ENCODE results near the gene RBMS1. TPM values are rescaled to one million over a fixed set of nuclear protein-coding genes. Genes with fewer than 3 reads are reported as not detected.

The RBMS1 gene
- total RNA-seq, 1 donor from 2014 or later: 58.2 TPM

DNA sequence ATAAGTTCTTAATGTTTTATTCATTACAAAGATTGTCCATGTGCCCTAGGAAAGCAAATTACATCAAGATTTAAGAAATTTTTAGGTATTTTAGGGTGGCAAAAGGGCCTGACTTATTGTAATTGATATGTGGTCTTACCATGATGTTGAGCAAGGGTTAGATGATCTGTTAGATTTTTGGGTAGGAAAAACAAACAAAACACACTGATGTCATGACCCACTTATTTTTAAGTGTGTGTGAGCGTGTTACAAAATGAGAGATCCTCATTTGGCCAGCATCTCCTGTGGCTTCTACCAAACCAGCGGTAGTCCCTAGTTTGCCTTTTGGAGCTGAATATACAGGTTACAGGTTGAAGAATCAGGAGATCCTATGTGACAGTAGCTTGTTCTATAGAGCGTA lies 203.8 kb downstream of the RBMS1 start:
- ATAC-seq (no peak), DNase-seq (ENCODE audit: missing footprints) (no peak)
- intact Hi-C loops (cut with DNase I): loop anchor here (10.0 kb wide), 1 partner anchor 685 kb away; no protein-coding TSS in a partner anchor

DNA sequence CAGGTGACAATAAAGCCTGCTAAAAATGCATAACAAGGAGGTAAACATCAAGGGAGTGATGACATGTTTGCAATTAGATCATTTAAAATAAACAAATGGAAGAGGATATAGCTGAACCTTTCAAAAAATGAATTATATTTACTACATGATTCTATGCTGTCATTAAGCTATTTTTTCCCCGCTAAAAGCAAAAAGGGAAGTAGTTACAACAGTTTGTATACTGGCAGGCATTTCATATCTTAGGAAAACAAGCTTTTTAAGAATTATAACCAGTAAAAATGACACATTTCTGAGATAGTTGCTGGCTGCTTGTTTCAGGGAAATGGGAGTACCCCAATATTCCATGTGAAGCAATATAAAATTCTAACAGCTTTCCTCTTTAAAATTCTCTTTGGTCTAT lies 204.5 kb downstream of the RBMS1 start:
- intact Hi-C loops (cut with DNase I): no loop called here
- ATAC-seq: no peak
- DNase-seq (ENCODE audit: missing footprints): no peak

DNA sequence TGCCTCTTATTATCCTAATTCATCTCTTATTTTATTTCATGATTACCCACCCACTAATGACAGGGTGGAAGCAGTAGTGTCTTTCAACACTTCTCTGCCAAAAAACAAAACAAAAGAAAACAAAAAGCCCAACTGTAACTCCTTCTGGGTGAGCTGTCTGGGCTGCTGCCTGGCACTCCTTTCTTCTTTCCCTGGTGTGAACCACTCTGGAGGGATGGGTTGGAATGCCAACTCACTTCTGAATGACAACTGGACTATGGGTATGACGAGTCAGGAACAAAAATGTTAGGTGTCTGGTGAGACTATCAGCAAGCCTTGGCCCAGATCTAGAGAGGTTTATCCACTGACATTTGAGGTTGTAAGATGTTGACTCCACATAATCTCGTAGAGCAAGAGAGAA lies 205.3 kb downstream of the RBMS1 start:
- intact Hi-C loops (cut with DNase I): no loop called here
- DNase-seq (ENCODE audit: missing footprints): no peak
- ATAC-seq: peak; percentile 22

DNA sequence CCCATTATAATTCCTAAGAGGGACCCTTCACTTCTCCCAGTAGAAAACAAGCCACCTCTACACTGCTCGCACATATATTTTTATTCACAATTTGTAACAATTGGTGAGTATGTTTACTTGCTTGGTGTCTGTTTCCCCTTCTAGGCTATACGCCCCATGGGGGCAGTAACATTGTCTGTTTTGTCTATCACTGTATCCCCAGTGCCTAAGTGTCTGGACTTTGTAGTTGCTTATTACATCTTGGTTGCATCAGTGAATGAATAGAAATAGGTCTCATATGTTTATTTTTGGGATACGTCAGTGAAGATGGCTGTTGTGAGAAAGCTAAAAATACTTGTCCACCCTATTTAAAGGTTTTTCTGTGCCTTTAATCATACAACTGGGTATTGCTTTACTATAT lies 206.1 kb downstream of the RBMS1 start:
- ATAC-seq: no peak
- intact Hi-C loops (cut with DNase I): no loop called here
- no peak for DNase-seq (ENCODE audit: missing footprints)

DNA sequence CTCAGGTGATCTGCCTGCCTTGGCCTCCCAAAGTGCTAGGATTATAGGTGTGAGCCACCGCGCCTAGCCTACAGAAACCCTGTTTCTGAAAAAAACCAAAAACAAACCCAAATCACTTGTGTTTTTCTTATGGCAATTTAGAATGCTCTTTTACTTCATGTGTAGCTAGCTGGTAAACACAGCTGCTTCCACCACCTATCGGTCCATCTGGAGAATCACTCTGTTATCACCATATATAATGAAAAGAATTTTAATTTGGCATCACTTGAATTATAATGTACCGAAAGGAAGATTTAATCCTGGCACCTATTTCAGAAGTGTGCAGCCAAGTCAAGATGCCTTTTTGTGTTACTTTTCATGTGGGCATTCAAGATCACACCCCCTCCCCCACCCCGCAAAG lies 207.1 kb downstream of the RBMS1 start:
- ATAC-seq (no peak), DNase-seq (ENCODE audit: missing footprints) (no peak)
- intact Hi-C loops (cut with DNase I): no loop called here

DNA sequence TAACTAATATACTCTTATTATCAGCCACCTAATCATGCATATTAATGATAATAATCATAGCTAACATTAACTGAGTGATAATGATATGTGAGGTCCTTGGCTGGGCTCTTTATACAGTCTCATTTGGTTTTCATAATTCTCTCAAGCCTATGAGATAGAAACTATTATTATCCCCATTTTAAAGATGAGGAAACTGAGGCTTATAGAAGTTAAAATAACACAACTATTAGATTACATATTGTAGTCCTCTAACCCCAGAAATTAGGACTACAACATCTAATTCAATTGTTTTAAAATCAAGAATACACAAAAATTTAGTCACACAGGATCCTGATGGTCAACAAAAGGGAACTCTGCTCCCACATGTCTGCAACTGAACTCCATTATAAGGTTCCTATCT lies 209.9 kb downstream of the RBMS1 start:
- DNase-seq (ENCODE audit: missing footprints) (no peak), ATAC-seq (no peak)
- intact Hi-C loops (cut with DNase I): no loop called here

DNA sequence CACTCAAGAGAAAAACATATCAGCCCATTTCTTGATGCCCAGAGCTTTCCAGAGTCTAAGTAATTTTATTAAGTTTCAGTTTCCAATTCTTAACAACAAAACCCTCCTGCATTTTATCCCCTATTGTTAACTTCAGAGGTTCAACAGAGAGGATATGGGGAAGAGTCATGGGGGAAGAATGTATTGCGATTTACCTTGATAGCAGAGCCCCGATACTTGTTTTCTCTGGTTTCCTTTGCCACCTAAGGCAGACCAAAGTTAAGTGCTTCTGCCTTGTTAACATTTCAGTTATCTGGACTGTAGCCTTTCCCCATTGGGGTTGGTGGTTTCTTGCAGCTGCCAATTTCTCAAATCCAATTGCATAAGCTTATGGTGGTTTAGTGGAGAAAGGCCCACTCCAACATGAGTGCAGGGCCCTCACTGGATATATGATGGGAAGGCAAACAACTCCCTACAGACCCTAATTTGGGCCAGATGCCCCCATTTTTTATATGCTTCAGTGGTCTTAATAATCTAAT lies 211.5 kb downstream of the RBMS1 start:
- ATAC-seq: no peak
- intact Hi-C loops (cut with DNase I): no loop called here
- no peak for DNase-seq (ENCODE audit: missing footprints)

DNA sequence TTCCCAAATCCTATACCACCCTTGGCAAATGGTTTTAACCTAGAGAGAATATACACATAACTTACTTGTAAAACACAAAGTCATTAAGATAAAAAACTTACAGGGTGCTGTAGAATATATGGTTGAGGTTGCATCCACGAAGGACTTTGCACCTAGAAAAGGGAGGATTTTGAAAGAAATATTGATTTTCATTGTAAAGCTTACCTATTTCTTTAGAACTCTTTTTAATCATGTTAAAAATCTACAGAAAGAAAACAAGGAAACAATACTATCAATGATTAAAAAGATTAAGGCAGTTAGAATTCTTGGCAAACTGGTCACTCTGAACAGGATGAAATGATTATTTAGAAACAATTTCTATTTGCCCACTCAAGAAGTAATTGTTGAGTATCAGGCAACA lies 212.4 kb downstream of the RBMS1 start:
- ATAC-seq: no peak
- no peak for DNase-seq (ENCODE audit: missing footprints)
- intact Hi-C loops (cut with DNase I): no loop called here

DNA sequence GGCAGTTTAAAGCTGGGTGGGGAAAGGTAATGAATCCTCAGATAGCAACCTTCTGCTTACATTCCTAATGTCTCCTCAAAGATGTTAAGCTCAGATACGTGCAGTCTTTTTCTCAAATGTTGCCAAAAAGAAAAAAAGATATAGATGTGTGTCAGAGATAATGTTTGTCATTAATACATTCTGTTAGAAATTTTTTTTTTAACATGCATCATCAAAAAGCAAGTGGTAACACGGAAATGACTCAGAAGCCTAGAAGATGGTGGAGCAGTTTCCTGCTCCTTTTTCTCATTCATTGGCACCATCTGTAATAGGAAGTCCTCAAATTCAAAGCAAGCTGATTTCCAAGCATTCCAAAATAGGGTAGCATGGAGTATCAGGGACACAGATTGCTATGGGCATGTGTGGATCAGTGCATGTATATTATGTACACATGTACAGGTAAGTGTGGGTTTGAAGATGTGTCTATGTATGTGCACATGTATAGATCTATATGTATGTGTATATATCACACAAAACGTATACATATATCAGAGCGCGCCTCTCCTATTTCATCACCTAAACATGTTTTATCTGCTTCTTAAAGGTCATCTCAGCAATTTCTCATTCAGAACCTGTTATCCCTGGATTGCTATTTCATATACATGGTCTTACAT lies 213.7 kb downstream of the RBMS1 start:
- intact Hi-C loops (cut with DNase I): loop anchor here (5.0 to 10.0 kb wide), 2 partner anchors 127 to 635 kb away; no protein-coding TSS in a partner anchor
- DNase-seq (ENCODE audit: missing footprints) (no peak), ATAC-seq (no peak)

DNA sequence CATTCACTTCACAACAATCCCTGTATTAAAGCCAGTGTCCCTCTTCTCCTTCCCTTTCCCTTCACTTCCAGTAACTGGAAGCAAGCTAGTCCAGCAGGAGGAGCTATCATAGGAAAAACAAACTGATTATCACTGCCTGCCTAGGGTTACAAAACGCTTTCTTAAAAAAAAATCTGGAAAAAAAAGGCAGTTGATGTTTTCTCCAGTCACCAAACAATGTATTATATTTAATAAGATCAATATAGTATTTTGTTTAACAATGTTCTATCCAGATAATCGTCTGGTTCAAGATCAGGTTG lies 214.8 kb downstream of the RBMS1 start:
- intact Hi-C loops (cut with DNase I): loop anchor here (5.0 to 10.0 kb wide), 2 partner anchors 128 to 636 kb away; no protein-coding TSS in a partner anchor
- ATAC-seq: peak; percentile 68
- no peak for DNase-seq (ENCODE audit: missing footprints)

DNA sequence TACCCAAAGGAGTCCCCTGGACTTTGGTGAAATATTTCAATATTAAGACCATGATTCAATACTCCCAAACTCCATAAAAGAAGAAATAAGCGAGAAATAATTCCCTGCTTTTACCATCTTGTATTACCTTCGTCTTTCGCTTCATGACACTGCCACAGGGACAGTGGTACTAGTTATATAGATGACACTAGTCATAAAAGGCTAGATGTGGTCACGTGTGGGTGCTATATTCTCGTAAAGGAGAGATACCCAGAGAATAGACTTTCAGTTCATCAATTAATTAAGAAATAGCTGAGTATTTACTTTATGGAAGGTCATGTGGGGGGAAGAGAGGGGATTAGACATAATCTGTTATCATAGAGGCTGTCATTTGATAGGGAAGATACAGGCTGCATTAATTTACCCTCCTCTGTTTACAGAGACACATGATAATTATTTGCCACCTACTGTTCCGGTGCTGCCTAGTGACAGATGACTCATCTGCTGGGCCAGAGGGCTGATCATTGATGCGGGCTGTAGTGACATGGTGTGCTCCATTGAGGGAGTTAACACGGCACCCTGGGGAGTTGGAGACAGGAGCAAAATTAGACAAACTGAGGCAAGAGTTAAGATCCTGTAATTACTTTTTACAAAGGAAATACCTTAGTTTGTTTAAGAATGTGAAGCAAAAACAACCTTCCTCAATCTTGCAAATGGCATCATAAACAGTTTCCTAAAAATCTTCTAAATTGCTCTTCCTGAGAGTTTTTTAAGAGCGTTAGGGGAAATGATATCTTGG lies 215.3 kb downstream of the RBMS1 start:
- ATAC-seq (no peak), DNase-seq (ENCODE audit: missing footprints) (no peak)
- intact Hi-C loops (cut with DNase I): loop anchor here (5.0 to 10.0 kb wide), 2 partner anchors 129 to 637 kb away; no protein-coding TSS in a partner anchor

DNA sequence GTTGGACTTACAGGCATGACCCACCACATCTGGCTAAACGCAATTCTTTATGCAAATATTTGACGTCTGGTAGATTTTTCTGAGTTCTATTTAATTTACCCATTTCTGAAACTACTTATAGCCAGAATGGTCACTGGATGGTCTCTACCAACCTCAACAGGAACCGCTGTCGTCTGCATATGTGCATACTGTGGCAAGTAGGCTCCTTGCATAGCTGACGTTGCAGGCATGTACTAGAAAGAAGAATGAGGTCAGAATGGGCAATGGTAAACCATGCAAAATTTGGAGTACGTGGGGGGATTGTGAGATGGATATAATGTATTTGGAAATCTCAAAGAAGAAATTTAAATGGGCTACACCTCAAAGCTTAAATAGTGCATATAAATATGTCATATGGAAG lies 216.5 kb downstream of the RBMS1 start:
- intact Hi-C loops (cut with DNase I): loop anchor here (5.0 to 10.0 kb wide), 2 partner anchors 130 to 638 kb away; no protein-coding TSS in a partner anchor
- ATAC-seq: no peak

DNA sequence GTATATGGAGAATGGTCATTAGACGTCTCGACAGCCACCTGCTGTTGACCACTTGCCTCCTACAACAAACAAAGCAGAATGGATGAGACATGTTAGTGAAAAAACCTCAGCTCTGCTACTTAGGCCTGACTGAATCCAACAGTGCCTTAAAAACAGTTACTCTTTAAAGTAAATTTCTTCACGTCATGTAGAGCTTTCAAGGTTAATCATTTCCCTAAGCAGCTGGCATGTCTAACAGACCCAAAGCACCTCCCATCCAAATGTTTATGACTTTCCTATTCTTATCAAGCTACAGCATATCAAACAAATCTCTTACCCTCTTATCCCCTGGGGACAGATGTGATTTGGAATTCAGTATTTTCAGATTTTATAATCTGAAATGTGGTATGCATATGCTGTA lies 218.0 kb downstream of the RBMS1 start:
- ATAC-seq: no peak
- intact Hi-C loops (cut with DNase I): loop anchor here (5.0 to 10.0 kb wide), 2 partner anchors 132 to 639 kb away; no protein-coding TSS in a partner anchor
- no peak for DNase-seq (ENCODE audit: missing footprints)

More for the DNA sequence above, 216.5 kb downstream of the RBMS1 start:
- DNase-seq (ENCODE audit: missing footprints): no peak

DNA sequence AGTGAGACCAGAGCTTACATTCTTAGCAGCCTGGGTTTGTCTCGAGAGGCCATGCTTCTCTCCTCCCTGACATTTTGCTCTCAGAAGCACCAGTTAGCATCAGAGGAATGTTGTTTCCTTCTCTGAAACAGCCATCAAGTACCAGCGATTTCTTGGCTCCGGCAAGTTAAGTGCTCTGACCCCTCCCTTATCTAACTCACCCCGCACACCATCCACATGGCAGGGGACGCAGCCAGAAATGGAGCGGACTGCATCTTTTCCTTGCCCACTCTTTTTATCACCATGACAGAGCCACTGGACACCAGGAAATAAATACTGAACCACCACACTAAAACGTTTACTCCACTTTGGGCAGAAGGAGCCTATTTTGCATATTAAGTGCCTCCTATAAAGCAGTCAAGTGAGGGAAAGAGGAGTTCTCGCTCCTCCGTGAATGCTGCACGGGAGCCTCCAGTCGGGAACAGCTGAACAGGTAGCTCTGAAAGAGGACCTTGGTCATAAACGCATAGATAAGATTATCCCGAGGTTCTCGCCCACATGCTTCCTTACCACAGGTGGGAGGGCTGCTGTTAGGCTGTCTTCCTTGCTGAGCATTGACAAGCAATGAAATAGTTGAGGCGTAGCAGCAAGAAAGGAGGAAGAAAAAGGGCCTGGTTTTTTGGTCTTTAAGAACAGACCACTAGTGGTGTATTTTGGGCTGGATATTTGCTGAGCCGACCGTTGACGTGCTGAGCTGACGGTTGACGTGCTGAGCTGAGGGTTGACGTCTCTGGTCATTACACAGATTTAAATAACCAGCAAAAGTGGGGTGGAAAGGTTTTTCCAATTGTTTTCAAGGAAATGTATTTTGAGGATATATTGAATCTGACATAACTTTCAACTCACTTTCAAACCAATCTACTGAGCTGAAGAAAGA lies 222.2 kb downstream of the RBMS1 start:
- ATAC-seq: peak; percentile 26
- intact Hi-C loops (cut with DNase I): loop anchor here (5.0 to 10.0 kb wide), 3 partner anchors 221 to 721 kb away; partner anchors contain the start of gene RBMS1
- DNase-seq (ENCODE audit: missing footprints): no peak

DNA sequence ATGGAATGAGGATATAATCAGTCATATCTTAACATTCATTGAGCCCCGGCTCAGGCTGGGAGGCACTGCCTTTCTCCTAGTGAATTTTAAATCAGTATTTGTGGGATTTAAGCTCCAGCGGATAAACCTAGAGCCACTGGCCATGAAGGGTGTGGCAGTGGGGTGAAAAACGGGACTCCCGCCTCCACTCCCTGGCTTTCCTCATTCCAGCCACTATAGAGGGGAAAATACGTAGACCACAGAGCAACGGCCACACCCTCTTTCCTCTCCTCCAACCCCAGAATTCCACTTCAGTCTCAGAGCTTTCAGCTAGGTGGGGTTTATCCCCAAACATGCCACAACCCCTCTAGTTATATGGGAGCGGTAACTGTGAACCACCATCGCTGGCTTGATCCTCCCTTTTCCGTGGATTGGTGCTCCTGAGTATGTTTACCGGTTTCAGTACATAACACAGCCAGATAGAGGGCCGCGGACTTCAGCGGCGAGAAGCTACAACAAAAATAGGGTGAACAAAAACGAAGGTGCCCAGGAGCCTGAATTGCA lies 223.0 kb downstream of the RBMS1 start:
- DNase-seq (ENCODE audit: missing footprints) (peak; percentile 63), ATAC-seq (peak; percentile 55)
- intact Hi-C loops (cut with DNase I): loop anchor here (1.0 to 10.0 kb wide), 4 partner anchors 18 to 722 kb away; partner anchors contain the start of gene RBMS1

DNA sequence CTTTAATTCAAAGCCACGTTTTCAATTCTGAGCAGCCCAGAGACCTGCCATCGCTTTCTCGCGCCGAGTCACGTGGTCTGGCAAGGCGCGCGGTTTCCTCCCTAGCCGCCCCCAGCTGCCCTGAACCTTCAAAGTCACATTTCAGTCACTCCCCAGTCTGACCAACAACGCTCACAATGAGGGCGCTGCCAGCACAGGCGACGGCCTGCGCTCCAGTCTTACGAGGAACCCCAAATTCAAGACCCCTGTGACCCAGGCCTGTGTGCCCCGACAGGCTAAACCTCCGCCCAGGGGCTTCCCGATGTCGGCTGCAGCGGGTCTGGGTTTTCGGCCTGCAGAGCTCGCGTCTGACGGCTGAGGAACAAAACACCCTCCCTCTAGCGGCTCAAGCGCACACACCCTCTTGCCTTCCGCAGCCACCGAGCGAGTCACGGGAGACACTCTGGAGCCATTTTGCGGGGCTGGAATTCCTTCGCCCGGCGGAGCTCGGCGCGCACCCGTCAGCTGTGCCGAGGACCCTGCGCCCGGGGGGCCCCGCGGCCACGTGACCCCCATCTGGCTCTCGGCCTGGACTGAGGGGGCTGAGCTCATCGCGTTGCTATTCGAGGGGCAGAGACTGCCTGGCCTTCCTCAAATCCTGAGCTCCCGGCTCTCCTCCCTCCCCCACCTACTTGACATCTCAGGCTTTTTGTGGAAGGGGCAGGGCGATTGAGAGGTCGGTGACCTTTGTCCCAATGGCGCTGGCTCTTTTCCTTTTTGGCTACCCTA lies 223.6 kb downstream of the RBMS1 start:
- DNase-seq (ENCODE audit: missing footprints) (peak; percentile 90), ATAC-seq (peak; percentile 87)
- intact Hi-C loops (cut with DNase I): loop anchor here (1.0 to 10.0 kb wide), 5 partner anchors 18 to 722 kb away; partner anchors contain the start of gene RBMS1

DNA sequence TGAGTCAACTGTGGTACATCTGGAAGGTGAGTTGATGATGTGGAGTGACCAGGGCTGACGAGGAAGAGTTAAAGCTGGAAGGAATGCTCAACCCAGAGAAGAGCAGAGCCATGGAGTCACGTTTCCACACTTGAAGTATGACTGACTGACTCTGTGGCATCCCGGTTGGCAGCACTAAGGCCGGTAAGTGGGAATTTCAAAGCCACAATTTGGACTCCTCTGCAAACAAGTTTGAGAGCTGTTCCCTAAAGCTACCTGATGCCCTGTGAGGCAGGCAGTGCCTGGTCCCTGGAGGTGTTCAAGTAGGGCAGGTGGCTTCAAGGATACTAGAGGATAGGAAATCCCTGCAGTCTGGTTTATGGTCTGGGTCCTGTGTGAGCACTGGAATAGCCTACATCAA lies 224.2 kb downstream of the RBMS1 start:
- ATAC-seq (peak; percentile 6), DNase-seq (ENCODE audit: missing footprints) (no peak)
- intact Hi-C loops (cut with DNase I): loop anchor here (5.0 kb wide), 1 partner anchor 157 kb away; no protein-coding TSS in a partner anchor

Data from Right ventricle myocardium inferior (tissue), 1 donor.